ENCODE results near the gene RASAL1.

DNA sequence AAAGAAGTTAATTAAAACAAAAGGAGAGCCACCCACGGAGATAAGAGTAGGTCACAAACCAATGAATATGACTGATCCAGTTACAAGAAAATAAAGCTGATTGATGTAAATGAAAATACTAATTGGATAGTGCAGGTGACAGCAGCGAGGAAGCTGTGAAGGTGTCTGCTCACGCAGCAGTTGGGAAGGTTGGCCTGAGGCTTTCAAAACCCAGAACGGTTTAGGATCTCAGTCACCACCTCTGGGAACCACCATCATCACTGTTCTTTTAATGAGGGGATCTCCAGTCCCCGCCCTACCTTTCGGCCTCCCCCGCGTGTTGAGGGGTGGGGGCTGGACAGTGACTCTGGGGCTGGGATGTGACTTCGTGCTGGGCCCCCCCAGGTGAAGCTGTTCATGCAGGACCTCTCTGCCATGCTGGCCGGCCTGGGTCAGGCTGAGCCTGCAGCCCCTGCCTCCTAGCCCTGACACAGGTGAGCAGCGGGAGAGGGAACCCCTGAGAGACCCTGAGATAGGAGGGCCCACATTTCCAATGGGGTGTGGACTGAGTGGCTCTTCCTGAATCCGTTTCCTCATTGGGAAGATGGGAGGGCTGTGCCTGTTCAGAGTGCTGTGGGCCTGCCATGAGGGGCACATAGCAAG is 21.8 kb upstream of the RASAL1 start:
- TF ChIP-seq, protein P1, sequence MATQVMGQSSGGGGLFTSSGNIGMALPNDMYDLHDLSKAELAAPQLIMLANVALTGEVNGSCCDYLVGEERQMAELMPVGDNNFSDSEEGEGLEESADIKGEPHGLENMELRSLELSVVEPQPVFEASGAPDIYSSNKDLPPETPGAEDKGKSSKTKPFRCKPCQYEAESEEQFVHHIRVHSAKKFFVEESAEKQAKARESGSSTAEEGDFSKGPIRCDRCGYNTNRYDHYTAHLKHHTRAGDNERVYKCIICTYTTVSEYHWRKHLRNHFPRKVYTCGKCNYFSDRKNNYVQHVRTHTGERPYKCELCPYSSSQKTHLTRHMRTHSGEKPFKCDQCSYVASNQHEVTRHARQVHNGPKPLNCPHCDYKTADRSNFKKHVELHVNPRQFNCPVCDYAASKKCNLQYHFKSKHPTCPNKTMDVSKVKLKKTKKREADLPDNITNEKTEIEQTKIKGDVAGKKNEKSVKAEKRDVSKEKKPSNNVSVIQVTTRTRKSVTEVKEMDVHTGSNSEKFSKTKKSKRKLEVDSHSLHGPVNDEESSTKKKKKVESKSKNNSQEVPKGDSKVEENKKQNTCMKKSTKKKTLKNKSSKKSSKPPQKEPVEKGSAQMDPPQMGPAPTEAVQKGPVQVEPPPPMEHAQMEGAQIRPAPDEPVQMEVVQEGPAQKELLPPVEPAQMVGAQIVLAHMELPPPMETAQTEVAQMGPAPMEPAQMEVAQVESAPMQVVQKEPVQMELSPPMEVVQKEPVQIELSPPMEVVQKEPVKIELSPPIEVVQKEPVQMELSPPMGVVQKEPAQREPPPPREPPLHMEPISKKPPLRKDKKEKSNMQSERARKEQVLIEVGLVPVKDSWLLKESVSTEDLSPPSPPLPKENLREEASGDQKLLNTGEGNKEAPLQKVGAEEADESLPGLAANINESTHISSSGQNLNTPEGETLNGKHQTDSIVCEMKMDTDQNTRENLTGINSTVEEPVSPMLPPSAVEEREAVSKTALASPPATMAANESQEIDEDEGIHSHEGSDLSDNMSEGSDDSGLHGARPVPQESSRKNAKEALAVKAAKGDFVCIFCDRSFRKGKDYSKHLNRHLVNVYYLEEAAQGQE (IDR thresholded peaks at IDR 0.05; ENCODE audit: insufficient read depth in 1 of 2, low read depth in 2 of 2, low read length in 2 of 2): no peak
- TF ChIP-seq POLR2AphosphoS5 (IDR thresholded peaks at IDR 0.05; ENCODE audit: low read depth, low read length) (no peak), TAF1 (IDR thresholded peaks at IDR 0.05; ENCODE audit: borderline replicate concordance, insufficient read depth, low read length) (no peak)

All from PFSK-1 (cell line).